Keratinocyte (primary cell): ENCODE data around the gene DDX28.

Experiments
- CTCF ChIP-seq, 3 experiments: IDR thresholded peaks in 1 of 3; conservative IDR thresholded peaks in 1 of 3; optimal IDR thresholded peaks in 1 of 3; 2 replicates in 2 of 3; 3 replicates in 1 of 3; pipeline versions ENCODE3 to v1.5.1; 2011; ENCODE audit warnings: low read length in 3 of 3, mild to moderate bottlenecking in 3 of 3, moderate library complexity in 2 of 3, control low read depth in 1 of 3, inconsistent platforms in 1 of 3; ENCODE audit not compliant: insufficient read depth in 2 of 3; ENCODE audit errors: extremely low read depth in 1 of 3
- EZH2 ChIP-seq: IDR thresholded peaks from one replicate; pipeline ENCODE4 v1.6.1; 2012; ENCODE audit warnings: inconsistent platforms, mild to moderate bottlenecking, low read length, moderate library complexity

GRCh38 chr16:68000450-68000849, 22.6 kb downstream of the DDX28 start:
- TF ChIP-seq CTCF (optimal IDR thresholded peaks at IDR 0.05 in 1 of 3, IDR thresholded peaks at IDR 0.05 in 1 of 3, conservative IDR thresholded peaks at IDR 0.05 in 1 of 3; ENCODE audit: extremely low read depth in 1 of 3, insufficient read depth in 2 of 3, low read length in 3 of 3) (no peak), EZH2 (no peak)
